ENCODE measurements around the gene TTYH2.

- no peak for TF ChIP-seq TAF1 (IDR thresholded peaks at IDR 0.05; ENCODE audit: low read depth)
- no peak for TF ChIP-seq CREB1 (IDR thresholded peaks at IDR 0.05; ENCODE audit: low read depth)
- TF ChIP-seq REST (IDR thresholded peaks at IDR 0.05; ENCODE audit: low read depth): no peak
- no peak for TF ChIP-seq NFIC (IDR thresholded peaks at IDR 0.05)
- TF ChIP-seq EP300 (IDR thresholded peaks at IDR 0.05; ENCODE audit: borderline replicate concordance): no peak
- TF ChIP-seq ZBTB7A (IDR thresholded peaks at IDR 0.05; ENCODE audit: low read depth): no peak
- TF ChIP-seq CEBPB (IDR thresholded peaks at IDR 0.05): no peak
- TF ChIP-seq TCF12 (IDR thresholded peaks at IDR 0.05; ENCODE audit: low read depth): no peak
- TF ChIP-seq TEAD4 (IDR thresholded peaks at IDR 0.05): no peak
- TF ChIP-seq FOXM1 (IDR thresholded peaks at IDR 0.05; ENCODE audit: borderline replicate concordance, low read depth): no peak
These were observed 33.8 kb upstream of the TTYH2 start for GRCh38 chr17:74179576-74179975.
